Suprapubic skin (tissue), 3 donors: Measurements from ENCODE around the gene TACR1.

Experiments
- CTCF ChIP-seq, 2 donors: fragments of 200-600 bp in 1 of 2; fragments of 450-650 bp in 1 of 2; sonication (generic) in 1 of 2; IDR thresholded peaks; one replicate each; pipeline ENCODE4 v1.5.1; 2016 to 2019; ENCODE audit warnings: antibody characterized with exemption in 2 of 2, mild to moderate bottlenecking in 1 of 2, moderate library complexity in 1 of 2
- POLR2A ChIP-seq, 2 donors: fragments of 450-650 bp; IDR thresholded peaks; one replicate each; pipeline ENCODE4 v1.6.1; 2017; ENCODE audit warnings: antibody characterized with exemption in 2 of 2, mild to moderate bottlenecking in 2 of 2, moderate library complexity in 2 of 2

- no peak for TF ChIP-seq CTCF (IDR thresholded peaks at IDR 0.05)
- no peak for TF ChIP-seq POLR2A (IDR thresholded peaks at IDR 0.05)
Observed at GRCh38 chr2:75023666-75024455, 175.5 kb downstream of the TACR1 start.
